Activated naive CD8-positive, alpha-beta T cell treated with anti-CD3 and anti-CD28 coated beads for 36 hours (primary cell): ENCODE results near the gene BTD. TPM values are rescaled to one million over a fixed set of nuclear protein-coding genes. Genes with fewer than 3 reads are reported as not detected.

Experiments
- DNase-seq: peaks from one replicate; pipeline ENCODE4 v3.0.0; 2021
- H3K27ac Mint-ChIP-seq: one replicate; pipeline ENCODE4 v1.8.0; 2022; ENCODE audit warnings: mild to moderate bottlenecking, moderate library complexity, mixed read lengths
- H3K27me3 Mint-ChIP-seq: one replicate; pipeline ENCODE4 v1.8.0; 2022; ENCODE audit warnings: mild to moderate bottlenecking, mixed read lengths
- H3K36me3 Mint-ChIP-seq: one replicate; pipeline ENCODE4 v1.8.0; 2021; ENCODE audit warnings: mild to moderate bottlenecking, mixed read lengths
- H3K4me1 Mint-ChIP-seq: one replicate; pipeline ENCODE4 v1.8.0; 2021; ENCODE audit warnings: mixed read lengths
- H3K4me3 Mint-ChIP-seq: one replicate; pipeline ENCODE4 v1.8.0; 2022; ENCODE audit warnings: mild to moderate bottlenecking, moderate library complexity, mixed read lengths
- H3K9me3 Mint-ChIP-seq: one replicate; pipeline ENCODE4 v1.8.0; 2022; ENCODE audit warnings: mixed read lengths
- total RNA-seq, 2 experiments: library from RNA; stranded (reverse); gene quantifications; one replicate each; pipeline ENCODE4 v1.2.3, GENCODE V29; 2021

The BTD gene
- total RNA-seq, result 1 to 10 TPM; 2.2 to 2.7 TPM

GRCh38 chr3:15601399-15602145, at the start of gene BTD, which contains the start of gene HACL1:
TSS of gene BTD (plus strand) at chr3:15601745. CDS start at chr3:15635440, 33,695 bp downstream.
TSS of gene HACL1 (minus strand) at chr3:15601569. CDS start at chr3:15601463, 106 bp downstream.
- Mint-ChIP-seq H3K27me3 (peaks cover 3% of the 10 kb centered on the region), H3K36me3 (peaks cover 33% of the 10 kb centered on the region), H3K4me1 (peaks cover 29% of the 10 kb centered on the region), H3K4me3 (peak within 1 kb of the TSS; percentile 99), H3K9me3 (peaks cover 5% of the 10 kb centered on the region), H3K27ac (peak within 1 kb of the TSS; percentile 97)
- peak; percentile 98 for DNase-seq

GRCh38 chr3:15551902-15552301, 49.6 kb upstream of the BTD start:
- no peak overlapping the region for H3K4me3 Mint-ChIP-seq
- no peak overlapping the region for H3K27ac Mint-ChIP-seq
- peaks cover 18% of the 10 kb centered on the region for H3K4me1 Mint-ChIP-seq
- H3K36me3 Mint-ChIP-seq, result peaks cover 9% of the 10 kb centered on the region
- no peak for DNase-seq
- no peaks in the 10 kb centered on the region for H3K27me3 Mint-ChIP-seq
- peaks cover 2% of the 10 kb centered on the region for H3K9me3 Mint-ChIP-seq

- peak overlapping the region; percentile 44 for H3K27ac Mint-ChIP-seq
- no peaks in the 10 kb centered on the region for H3K27me3 Mint-ChIP-seq
- H3K4me1 Mint-ChIP-seq, result peaks cover 21% of the 10 kb centered on the region
- H3K9me3 Mint-ChIP-seq, result no peaks in the 10 kb centered on the region
- DNase-seq, result no peak
- peaks cover 9% of the 10 kb centered on the region for H3K36me3 Mint-ChIP-seq
- no peak overlapping the region for H3K4me3 Mint-ChIP-seq
Measured at GRCh38 chr3:15553749-15554148, 47.8 kb upstream of the BTD start.

GRCh38 chr3:15556512-15556911, 45.0 kb upstream of the BTD start:
- Mint-ChIP-seq H3K4me1 (peaks cover 21% of the 10 kb centered on the region), H3K27me3 (no peaks in the 10 kb centered on the region), H3K27ac (peak overlapping the region; percentile 80), H3K36me3 (peaks cover under 1% of the 10 kb centered on the region), H3K4me3 (no peak overlapping the region), H3K9me3 (no peaks in the 10 kb centered on the region)
- no peak for DNase-seq

- Mint-ChIP-seq H3K27ac (peak overlapping the region; percentile 60), H3K36me3 (no peaks in the 10 kb centered on the region), H3K9me3 (no peaks in the 10 kb centered on the region), H3K4me3 (no peak overlapping the region), H3K4me1 (peaks cover 21% of the 10 kb centered on the region), H3K27me3 (no peaks in the 10 kb centered on the region)
- DNase-seq, result peak; percentile 65
Measured at GRCh38 chr3:15557511-15557946, 44.0 kb upstream of the BTD start.

GRCh38 chr3:15558581-15558980, 43.0 kb upstream of the BTD start:
- no peak overlapping the region for H3K27ac Mint-ChIP-seq
- no peak overlapping the region for H3K4me3 Mint-ChIP-seq
- no peaks in the 10 kb centered on the region for H3K27me3 Mint-ChIP-seq

GRCh38 chr3:15562560-15562959, 39.0 kb upstream of the BTD start:
- Mint-ChIP-seq H3K4me1 (peaks cover 3% of the 10 kb centered on the region), H3K36me3 (peaks cover 6% of the 10 kb centered on the region), H3K27me3 (no peaks in the 10 kb centered on the region), H3K9me3 (no peaks in the 10 kb centered on the region), H3K27ac (no peak overlapping the region), H3K4me3 (no peak overlapping the region)
- no peak for DNase-seq

More at GRCh38 chr3:15558581-15558980, 43.0 kb upstream of the BTD start:
- Mint-ChIP-seq H3K4me1 (peaks cover 19% of the 10 kb centered on the region), H3K9me3 (no peaks in the 10 kb centered on the region), H3K36me3 (peaks cover 3% of the 10 kb centered on the region)
- no peak for DNase-seq

- Mint-ChIP-seq H3K9me3 (no peaks in the 10 kb centered on the region), H3K36me3 (peaks cover 6% of the 10 kb centered on the region), H3K27ac (no peak overlapping the region), H3K27me3 (no peaks in the 10 kb centered on the region), H3K4me3 (no peak overlapping the region), H3K4me1 (no peaks in the 10 kb centered on the region)
- DNase-seq, result no peak
Measured at GRCh38 chr3:15563190-15563589, 38.4 kb upstream of the BTD start.

GRCh38 chr3:15572138-15572537, 29.4 kb upstream of the BTD start:
- Mint-ChIP-seq H3K27ac (no peak overlapping the region), H3K9me3 (no peaks in the 10 kb centered on the region), H3K4me1 (peaks cover 4% of the 10 kb centered on the region), H3K27me3 (no peaks in the 10 kb centered on the region), H3K36me3 (peaks cover 3% of the 10 kb centered on the region), H3K4me3 (no peak overlapping the region)
- DNase-seq, result no peak

- no peaks in the 10 kb centered on the region for H3K36me3 Mint-ChIP-seq
Measured at GRCh38 chr3:15575446-15575845, 26.1 kb upstream of the BTD start.

GRCh38 chr3:15576475-15576874, 25.1 kb upstream of the BTD start:
- H3K36me3 Mint-ChIP-seq, result no peaks in the 10 kb centered on the region

More at GRCh38 chr3:15575446-15575845, 26.1 kb upstream of the BTD start:
- Mint-ChIP-seq H3K4me3 (no peak overlapping the region), H3K27me3 (no peaks in the 10 kb centered on the region), H3K4me1 (peaks cover 3% of the 10 kb centered on the region), H3K27ac (no peak overlapping the region), H3K9me3 (no peaks in the 10 kb centered on the region)
- no peak for DNase-seq

GRCh38 chr3:15578289-15578867, 23.2 kb upstream of the BTD start:
- DNase-seq, result no peak
- Mint-ChIP-seq H3K4me3 (no peak overlapping the region), H3K27ac (no peak overlapping the region), H3K27me3 (no peaks in the 10 kb centered on the region), H3K9me3 (no peaks in the 10 kb centered on the region), H3K4me1 (peaks cover 1% of the 10 kb centered on the region), H3K36me3 (no peaks in the 10 kb centered on the region)

More at GRCh38 chr3:15576475-15576874, 25.1 kb upstream of the BTD start:
- Mint-ChIP-seq H3K27me3 (no peaks in the 10 kb centered on the region), H3K4me1 (peaks cover 1% of the 10 kb centered on the region), H3K9me3 (no peaks in the 10 kb centered on the region), H3K27ac (no peak overlapping the region), H3K4me3 (no peak overlapping the region)
- no peak for DNase-seq

GRCh38 chr3:15579051-15579450, 22.5 kb upstream of the BTD start:
- H3K4me3 Mint-ChIP-seq, result no peak overlapping the region
- no peak overlapping the region for H3K27ac Mint-ChIP-seq
- H3K9me3 Mint-ChIP-seq, result no peaks in the 10 kb centered on the region
- peaks cover 1% of the 10 kb centered on the region for H3K4me1 Mint-ChIP-seq
- no peak for DNase-seq
- no peaks in the 10 kb centered on the region for H3K27me3 Mint-ChIP-seq
- no peaks in the 10 kb centered on the region for H3K36me3 Mint-ChIP-seq

- no peaks in the 10 kb centered on the region for H3K27me3 Mint-ChIP-seq
- DNase-seq, result no peak
- H3K36me3 Mint-ChIP-seq, result peaks cover 4% of the 10 kb centered on the region
- no peaks in the 10 kb centered on the region for H3K9me3 Mint-ChIP-seq
- no peak overlapping the region for H3K4me3 Mint-ChIP-seq
- H3K4me1 Mint-ChIP-seq, result peaks cover 1% of the 10 kb centered on the region
- no peak overlapping the region for H3K27ac Mint-ChIP-seq
Measured at GRCh38 chr3:15581471-15582394, 19.8 kb upstream of the BTD start.
